Right forelimb (tissue), 1 donor: ENCODE results near the gene SCRN3.
"Not testable (repeated sequence)": the region's sequence is repeated elsewhere in the genome, so short reads cannot be mapped to it uniquely, and the experiment has no call there.

Experiments
- DNase-seq: peaks from one replicate; pipeline ENCODE4 v3.0.0-alpha.2; 2018

The SCRN3 gene, protein sequence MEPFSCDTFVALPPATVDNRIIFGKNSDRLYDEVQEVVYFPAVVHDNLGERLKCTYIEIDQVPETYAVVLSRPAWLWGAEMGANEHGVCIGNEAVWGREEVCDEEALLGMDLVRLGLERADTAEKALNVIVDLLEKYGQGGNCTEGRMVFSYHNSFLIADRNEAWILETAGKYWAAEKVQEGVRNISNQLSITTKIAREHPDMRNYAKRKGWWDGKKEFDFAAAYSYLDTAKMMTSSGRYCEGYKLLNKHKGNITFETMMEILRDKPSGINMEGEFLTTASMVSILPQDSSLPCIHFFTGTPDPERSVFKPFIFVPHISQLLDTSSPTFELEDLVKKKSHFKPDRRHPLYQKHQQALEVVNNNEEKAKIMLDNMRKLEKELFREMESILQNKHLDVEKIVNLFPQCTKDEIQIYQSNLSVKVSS

DNA sequence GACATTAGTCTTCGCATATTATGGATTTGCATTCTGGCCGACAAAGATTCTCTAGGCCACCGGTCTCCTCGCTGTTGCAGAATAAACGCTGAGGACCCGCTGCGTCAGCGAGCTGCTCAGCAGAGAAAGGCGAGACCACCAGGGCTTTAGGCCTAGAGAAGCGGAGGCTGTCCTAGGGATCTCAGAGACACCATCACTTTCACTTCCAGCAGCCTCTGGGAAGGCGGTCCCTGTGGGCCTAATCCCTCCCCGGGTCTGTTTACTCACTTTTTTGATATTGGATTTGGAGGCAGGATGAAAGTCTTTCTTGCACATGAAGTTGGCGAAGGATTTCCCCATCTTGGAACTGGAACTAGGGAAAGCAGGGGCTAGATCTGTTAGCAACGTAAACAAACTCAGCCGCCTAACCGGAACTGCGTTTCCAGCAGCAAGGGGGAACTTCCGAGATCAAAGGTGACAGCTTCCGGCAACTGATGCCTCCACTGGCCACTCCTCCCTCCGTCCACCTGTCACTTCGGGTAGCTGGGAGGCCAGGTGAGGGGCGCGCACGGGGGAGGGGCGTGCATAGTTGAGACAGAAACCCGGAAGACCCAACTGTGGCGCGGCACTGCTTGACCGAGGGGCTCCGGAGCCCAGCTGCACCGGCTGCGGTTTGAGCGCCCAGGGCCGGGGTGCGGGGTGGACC lies at the start of gene SCRN3:
Gene SCRN3 (plus strand): TSS at position 447 of the 685 bp plus-strand sequence. CDS start 2,554 bp downstream, outside the sequence.
- peak; percentile 87 for DNase-seq

DNA sequence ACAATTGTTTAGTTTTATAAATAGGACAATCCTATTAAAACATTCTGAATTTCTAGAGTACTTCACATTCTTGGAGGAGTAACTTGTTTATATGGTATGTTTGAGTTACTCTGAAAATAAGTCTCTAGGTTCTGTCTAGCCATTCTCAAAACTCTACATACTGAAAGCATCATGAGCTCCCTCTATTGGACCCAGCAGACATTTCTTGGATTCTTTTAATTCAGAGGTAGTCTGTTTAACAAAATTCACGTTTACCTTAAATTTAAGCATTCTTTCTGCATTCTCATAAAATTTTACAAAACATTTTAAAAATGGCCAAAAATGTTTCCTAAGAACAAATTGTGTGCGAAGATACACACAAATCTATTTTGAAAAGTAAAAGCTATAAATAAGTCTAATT lies 45.5 kb upstream of the SCRN3 start:
- no peak for DNase-seq

DNA sequence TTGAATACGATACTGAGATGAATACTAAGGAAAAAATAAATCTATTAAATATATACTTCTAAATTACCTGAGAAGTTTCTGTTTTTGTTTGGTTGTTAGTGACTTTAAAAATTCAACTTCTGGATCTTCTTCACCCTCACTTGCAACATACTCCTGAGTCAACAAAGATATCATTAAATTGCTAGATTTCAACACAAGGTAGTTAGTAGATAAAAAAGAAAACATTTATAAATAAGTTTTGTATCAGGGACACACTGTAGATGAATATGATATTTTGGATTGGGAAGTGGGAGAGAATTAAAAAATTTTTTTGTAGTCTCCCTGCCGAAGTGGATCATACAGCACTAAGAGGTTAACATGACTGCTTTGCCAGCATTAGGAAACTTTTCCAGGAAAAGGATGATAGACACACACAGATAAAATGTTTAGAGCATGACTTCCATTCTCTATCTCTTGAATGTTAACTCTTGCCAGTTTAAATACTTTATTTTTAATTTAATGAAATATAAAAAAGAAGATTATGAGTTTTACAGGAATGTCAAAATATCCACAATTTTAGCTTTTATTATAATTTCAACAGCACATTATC lies 44.8 kb upstream of the SCRN3 start:
- DNase-seq, result no peak

DNA sequence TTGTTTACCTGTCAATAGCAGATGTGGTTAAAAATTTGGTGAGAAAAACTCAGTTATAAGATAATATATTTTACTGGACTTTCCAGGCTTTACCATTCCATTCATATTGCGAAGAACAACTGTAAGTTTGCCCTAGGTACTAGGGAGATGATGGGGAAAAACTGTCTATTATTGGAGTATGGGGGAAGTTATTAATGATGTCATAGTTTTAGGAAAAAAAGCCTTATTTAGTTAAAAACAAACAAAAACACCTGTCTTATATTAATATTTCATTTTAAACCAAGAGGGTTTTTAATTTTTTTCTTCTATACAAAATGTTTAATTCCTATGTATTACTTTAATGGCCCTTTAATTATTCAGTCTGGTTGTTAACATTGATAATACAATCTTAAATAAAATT lies 42.5 kb upstream of the SCRN3 start:
- no peak for DNase-seq

DNA sequence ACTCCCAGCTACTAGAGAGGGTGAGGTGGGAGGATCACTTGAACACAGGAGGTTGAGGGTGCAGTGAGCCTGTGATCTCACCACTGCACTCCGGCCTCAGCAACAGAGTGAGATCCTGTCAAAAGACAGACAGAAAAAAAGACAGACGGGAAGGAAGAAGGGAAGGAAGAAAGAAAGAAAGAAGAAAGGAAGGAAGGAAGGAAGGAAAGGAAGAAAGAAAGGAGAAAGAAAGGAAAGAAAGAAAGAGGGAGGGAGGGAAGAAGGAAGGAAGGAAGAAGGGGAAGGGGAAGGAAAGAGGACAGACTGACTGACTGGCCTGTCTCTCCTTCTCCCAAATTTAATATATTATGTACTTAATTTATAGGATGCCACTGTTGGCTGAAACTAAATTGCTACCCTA lies 39.2 kb upstream of the SCRN3 start:
- no peak for DNase-seq

DNA sequence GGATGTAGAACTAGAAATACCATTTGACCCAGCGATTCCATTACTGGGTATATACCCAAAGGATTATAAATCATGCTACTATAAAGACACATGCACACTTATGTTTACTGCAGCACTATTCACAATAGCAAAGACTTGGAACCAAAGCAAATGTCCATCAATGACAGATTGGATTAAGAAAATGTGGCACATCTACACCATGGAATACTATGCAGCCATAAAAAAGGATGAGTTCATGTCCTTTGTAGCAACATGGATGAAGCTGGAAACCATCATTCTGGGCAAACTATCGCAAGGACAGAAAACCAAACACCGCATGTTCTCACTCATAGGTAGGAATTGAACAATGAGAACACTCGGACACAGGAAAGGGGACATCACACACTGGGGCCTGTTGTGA lies 35.9 kb upstream of the SCRN3 start:
- DNase-seq, result not testable (repeated sequence)

DNA sequence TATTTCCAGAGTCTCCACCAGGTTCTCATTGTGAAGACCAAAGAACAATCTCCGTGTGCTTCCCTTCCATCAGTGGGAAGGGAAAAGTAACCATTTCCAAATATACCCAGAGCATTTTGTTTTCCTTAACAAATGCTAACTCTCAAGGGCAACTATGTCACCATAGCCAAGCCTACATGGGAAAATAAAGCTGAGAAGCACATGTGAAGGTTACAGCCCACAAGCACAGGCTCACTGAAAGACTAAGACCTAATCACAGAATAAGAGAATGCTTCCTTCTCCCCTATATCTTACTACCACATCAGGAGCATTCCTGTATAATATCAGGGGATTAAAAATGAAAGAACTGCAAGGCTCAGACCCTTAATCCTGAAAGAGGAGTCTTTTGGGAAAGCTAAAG lies 32.6 kb upstream of the SCRN3 start:
- no peak for DNase-seq

DNA sequence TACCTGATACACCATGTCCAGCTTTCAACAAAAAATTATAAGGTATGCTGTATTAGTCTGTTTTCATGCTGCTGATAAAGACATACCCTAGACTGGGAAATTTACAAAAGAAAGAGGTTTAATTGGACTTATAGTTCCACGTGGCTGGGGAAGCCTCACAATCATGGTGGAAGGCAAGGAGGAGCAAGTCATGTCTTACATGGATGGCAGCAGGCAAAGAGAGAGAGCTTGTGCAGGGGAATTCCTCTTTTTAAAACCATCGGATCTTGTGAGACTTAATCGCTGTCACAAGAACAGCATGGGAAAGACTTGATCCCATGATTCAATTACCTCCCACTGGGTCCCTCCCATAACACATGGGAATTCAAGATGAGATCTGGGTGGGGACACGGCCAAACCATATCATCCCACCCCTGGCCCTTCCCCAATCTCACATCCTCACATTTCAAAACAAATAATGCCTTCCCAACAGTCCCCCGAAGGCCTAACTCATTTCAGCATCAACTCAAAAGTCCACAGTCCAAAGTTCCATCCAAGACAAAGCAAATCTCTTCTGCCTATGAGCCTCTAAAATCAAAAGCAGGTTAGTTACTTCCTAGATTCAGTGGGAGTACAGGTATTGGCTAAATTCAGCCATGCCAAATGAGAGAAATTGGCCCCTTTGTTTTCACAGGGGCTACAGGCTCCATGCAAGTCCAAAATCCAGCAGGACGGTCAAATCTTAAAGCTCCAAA lies 31.9 kb upstream of the SCRN3 start:
- not testable (repeated sequence) for DNase-seq

DNA sequence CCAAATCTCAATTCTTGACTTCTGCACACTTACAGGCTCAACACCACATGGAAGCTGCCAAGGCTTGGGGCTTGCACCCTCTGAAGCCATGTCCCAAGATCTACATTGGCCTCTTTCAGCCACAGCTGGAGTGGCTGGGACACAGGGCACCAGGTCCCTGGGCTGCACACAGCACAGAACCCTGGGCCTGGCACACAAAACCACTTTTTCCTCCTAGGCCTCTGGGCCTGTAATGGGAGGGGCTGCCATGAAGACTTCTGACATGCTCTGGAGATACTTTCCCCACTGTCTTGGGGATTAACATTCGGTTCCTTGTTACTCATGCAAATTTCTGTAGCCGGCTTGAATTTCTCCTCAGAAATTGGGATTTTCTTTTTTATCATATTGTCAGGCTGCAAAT lies 30.9 kb upstream of the SCRN3 start:
- no peak for DNase-seq

DNA sequence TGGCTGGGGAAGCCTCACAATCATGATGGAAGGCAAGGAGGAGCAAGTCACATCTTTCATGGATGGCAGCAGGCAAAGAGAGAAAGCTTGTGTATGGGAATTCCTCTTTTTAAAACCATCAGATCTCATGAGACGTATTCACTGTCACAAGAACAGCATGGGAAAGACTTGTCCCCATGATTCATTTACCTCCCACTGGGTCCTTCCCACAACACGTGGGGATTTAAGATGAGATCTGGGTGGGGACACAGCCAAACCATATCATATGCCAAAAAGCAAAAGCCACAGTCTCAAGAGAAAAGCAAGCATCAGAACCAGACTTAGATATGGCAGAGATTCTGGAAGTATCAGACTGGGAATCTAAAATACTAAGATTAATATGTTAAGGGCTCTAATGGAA lies 30.0 kb upstream of the SCRN3 start:
- DNase-seq, result no peak

DNA sequence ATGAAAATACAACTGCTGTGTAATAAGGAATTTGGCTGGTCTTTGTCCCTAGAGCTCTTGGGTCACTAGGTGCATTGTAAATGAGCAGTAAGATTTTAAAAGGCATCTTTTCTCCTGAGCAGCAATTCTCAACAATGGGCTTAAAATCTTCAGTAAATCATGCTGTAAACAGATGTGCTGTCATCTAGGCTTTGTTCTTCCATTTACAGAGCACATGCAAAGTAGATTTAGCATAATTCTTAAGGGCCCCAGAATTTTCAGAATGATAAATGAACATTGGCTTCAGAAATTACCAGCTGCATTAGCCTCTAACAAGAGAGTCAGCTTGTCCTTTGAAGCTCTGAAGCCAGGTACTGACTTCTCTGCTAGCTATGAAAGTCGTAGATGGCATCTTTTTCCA lies 26.8 kb upstream of the SCRN3 start:
- DNase-seq, result no peak

DNA sequence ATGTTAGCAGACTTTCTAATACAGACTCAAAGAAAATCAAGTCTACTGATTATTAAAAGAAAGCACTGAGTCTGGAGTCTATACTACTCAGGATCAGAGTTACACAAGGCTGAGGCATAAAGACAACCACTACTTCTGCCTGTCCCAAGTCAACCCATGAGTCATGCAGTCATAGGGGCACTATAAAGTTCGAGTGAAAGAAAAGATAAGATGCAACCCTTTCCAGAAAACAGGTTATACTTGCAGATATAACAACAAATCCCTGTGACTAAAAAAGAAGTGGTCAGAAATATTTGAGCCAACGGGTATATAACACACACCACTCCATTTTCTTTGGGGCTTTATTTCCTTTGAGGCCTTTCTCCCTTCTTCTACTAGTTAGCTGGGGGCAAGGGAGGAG lies 18.6 kb upstream of the SCRN3 start:
- DNase-seq, result no peak

DNA sequence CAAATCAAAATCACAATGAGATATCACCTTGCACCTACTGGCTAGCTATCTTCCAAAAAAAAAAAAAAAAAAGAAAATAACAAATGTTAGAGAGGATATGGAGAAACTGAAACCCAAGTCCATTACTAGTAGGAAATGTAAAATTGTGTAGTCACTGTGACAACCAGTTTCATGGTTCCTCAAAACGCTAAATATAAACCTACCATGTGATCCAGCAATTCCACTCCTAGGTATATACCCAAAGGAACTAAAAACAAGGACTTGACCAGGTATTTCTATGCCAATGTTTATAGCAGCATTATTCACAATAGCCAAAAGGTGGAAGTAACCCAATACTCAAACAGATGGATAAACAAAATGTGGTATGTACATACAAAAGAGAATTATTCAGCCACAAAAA lies 11.7 kb upstream of the SCRN3 start:
- no peak for DNase-seq

DNA sequence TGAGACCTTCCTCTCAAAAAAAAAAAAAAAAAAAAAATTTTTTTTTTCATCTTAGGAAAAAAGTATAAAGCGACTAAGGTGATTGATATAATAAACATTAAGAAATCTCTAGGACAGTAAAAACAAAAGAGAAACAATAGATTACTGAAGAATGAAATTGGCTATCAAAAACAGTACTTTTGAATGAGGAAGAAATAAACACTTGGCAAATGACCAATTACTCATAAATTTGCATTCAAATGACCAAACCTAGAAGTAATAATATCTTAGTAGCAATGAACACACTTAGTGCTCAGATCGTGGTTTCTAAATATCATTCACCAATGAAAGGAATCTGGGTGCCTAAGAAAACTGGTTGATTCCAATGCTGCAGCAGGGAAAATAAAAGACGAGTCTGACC lies 10.3 kb upstream of the SCRN3 start:
- DNase-seq, result no peak

DNA sequence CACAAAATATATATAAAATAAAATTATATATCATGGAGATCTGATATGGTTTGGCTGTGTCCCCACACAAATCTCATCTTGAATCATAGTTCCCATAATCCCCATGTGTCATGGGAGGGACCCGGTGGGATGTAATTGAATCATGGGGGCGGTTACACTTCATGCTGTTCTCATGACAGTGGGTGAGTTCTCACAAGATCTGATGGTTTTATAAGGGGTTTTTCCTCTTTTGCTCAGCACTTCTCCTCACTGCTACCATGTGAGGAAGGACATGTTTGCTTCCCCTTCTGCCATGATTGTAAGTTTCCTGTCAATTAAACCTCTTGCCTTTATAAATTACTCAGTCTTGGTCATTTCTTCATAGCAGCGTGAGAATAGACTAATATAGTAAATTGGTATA lies 6.8 kb upstream of the SCRN3 start:
- not testable (repeated sequence) for DNase-seq

DNA sequence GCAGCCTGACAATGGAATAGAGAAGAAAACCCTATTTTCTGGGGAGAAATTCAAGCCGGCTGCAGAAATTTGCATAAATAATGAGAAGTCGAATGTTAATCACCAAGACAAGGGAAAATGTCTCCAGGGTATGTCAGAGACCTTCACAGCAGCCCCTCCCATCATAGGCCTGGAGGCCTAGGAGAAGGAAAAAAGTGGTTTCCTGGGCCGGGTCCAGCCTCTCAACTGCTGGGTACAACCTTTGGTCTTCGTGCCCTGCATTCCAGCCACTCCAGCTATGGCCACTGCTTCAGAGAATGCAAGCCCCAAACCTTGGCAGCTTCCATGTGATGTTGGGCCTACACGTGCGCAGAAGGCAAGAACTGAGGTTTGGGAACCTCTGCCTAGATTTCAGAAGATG lies 6.0 kb upstream of the SCRN3 start:
- DNase-seq, result no peak

DNA sequence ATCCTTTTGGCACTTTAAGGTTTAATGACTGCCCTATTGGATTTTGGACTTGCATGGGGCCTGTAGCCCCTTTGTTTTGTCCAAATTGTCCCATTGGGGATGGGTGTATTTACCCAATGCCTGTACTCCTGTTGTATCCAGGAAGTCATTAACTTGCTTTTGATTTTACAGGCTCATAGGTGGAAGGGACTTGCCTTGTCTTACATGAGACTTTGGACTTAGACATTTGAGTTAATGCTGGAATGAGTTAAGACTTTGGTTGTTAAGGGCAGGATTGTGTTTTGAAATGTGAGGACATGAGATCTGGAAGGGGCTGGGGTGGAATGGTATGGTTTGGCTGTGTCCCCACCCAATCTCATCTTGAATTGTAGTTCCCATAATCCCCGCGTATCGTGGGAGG lies 5.2 kb upstream of the SCRN3 start:
- not testable (repeated sequence) for DNase-seq

DNA sequence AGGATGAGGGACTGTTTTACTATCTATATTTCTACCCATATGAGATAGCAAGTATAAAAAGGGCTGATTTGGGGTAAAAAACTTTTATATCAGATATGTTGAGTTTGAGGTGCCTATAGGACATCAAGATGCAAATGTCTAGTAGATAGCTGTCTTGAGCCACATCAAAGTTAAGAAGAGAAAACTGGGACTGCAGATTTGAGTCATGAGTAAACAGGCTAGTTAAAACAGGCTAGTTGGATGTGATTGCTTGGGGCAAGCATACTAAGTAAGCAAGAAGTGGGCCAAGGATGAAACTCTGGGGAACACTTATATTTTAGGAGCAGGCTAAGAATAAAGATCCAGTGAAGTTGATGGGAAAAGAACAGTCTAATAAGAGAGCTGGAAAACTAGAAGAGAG lies 2.8 kb upstream of the SCRN3 start:
- no peak for DNase-seq

DNA sequence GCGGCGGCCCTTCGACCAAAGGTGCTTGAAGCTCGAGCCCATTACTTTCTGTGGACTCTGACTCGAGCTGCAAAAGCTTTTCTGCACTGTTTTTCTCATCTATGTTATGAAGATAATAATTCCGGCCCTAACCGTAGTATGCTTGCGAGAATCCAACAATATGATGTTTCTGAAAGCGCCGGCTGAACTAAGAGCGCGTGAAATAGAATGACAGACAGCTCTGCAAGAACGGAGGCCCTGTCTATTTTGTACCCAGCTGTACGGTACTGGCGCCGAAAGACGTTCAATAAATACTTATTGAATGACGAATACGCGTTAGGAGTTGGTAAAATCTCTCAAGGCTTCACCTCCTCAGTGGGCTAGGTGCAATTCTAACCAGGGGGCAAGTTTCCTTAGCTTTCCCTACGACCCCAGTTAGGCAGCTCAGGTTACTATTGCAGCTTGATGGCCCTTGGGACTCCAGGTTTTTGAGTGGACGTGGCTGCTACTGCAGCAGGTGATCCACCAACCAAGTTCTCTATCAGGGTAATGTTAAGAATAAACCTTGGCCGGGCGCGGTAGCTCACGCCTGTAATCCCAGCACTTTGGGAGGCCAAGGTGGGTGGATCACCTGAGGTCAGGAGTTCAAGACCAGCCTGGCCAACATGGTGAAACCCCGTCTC lies 570 bp downstream of the SCRN3 start:
- no peak for DNase-seq

DNA sequence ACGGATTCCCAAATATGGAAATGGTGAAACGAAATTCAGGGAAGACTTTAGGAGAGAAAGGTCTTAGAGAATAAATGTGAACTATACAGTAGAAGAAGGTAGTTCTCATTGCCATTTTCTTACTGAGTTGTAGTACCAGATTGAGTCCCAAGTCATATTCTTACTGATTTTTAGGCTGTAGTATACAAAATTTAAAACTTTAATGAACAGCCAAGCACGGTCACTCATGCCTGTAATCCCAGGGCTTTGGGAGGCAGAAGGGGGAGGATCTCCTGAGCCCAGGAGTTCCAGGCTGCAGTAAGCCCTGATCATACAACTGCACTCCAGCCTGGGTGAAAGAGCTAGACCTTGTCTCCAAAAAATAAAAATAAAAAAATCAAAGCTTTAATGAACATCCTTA lies 2.2 kb downstream of the SCRN3 start:
- DNase-seq, result no peak

DNA sequence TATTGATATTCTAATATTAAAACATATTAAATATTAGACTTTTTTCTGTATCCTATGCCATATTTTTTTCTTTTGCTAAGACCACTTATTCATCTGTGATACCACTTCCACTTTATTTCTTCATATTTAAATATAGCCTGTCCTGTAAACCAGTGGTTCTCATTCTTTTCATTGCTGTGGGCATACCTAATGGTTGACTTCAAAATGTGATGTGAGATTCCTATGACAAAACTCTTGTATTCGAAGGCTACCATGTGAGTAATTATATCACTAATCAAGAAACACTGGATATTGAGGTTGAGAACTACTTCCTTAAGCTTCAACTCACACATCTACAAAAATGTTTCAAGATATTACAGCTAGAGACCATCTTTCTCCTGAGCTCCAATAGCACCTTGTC lies 3.6 kb downstream of the SCRN3 start:
- DNase-seq, result no peak

DNA sequence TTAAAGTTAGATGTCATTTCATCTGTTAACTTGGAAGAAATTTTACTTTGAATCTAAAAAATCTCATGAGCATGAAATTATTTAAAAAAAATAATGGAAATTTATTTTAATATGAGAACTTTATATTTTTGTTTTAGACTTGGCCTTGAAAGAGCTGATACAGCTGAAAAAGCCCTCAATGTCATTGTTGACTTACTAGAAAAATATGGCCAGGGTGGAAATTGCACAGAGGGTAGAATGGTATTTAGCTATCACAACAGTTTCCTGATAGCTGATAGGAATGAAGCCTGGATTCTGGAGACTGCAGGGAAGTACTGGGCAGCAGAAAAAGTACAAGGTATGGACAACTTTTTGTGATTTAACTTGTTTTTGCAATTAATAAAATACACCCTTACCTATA lies 5.3 kb downstream of the SCRN3 start:
- DNase-seq, result no peak

DNA sequence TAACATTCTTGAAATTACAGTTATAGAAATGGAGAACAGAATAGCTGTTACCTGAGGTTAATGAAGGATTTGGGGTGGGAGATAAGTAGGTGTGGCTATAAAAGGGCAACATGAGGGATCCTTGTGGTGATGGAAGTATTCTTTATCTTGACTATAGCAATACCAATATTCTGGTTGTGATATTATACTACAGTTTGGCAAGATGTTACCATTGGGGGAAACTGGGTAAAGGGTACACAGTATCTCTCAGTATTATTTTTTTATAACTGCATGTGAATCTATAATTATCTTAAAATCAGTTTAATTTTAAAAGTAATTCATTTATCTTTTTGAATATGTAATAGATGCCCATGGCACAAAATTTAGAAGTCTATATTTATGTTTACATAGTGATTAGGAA lies 8.1 kb downstream of the SCRN3 start:
- no peak for DNase-seq
